Measurements from ENCODE around the gene USF1.
"Not testable (repeated sequence)": the region's sequence is repeated elsewhere in the genome, so short reads cannot be mapped to it uniquely, and the experiment has no call there.

The USF1 gene

GRCh38 chr1:161046605-161047228, 940 bp upstream of the USF1 start:
- DNase-seq, result no peak

GRCh38 chr1:161044908-161045735, 655 bp downstream of the USF1 start:
- DNase-seq, result no peak

GRCh38 chr1:161044535-161044907, 1.3 kb downstream of the USF1 start:
- no peak for DNase-seq

- DNase-seq, result no peak
Observed at GRCh38 chr1:161039546-161039945, 6.2 kb downstream of the USF1 start.

- no peak for DNase-seq
Observed at GRCh38 chr1:161039154-161039545, 6.6 kb downstream of the USF1 start.

GRCh38 chr1:161038523-161039153, 7.1 kb downstream of the USF1 start, which contains the start of gene TSTD1:
TSS of gene TSTD1 (minus strand) at chr1:161038964. CDS start at chr1:161038889, 75 bp downstream.
- peak; percentile 41 to 54 for DNase-seq

- no peak for DNase-seq
Observed at GRCh38 chr1:161037661-161038522, 7.9 kb downstream of the USF1 start.

GRCh38 chr1:161033751-161034150, 12.0 kb downstream of the USF1 start:
- DNase-seq, result no peak

GRCh38 chr1:161032409-161032808, 13.4 kb downstream of the USF1 start:
- DNase-seq, result no peak

GRCh38 chr1:161031874-161032273, 13.9 kb downstream of the USF1 start:
- DNase-seq, result no peak

- not testable (repeated sequence) for DNase-seq
Observed at GRCh38 chr1:161029466-161029865, 16.3 kb downstream of the USF1 start.

- DNase-seq, result not testable (repeated sequence)
Observed at GRCh38 chr1:161026954-161027353, 18.8 kb downstream of the USF1 start.

GRCh38 chr1:161022432-161022831, 23.3 kb downstream of the USF1 start:
- not testable (repeated sequence) for DNase-seq

GRCh38 chr1:161021970-161022353, 23.8 kb downstream of the USF1 start:
- DNase-seq, result no peak

- peak; percentile 93 to 95 for DNase-seq
Observed at GRCh38 chr1:161021165-161021969, 24.4 kb downstream of the USF1 start.

- peak; percentile 31 to 51 for DNase-seq
Observed at GRCh38 chr1:161020509-161021164, 25.1 kb downstream of the USF1 start, which contains the start of gene F11R. TSS of gene F11R (minus strand) at chr1:161021152. CDS start at chr1:161021073, 79 bp downstream.

GRCh38 chr1:161019751-161020495, 25.9 kb downstream of the USF1 start:
- DNase-seq, result no peak

GRCh38 chr1:161019111-161019660, 26.6 kb downstream of the USF1 start:
- not testable (repeated sequence) for DNase-seq

GRCh38 chr1:161018631-161018930, 27.2 kb downstream of the USF1 start:
- DNase-seq, result no peak
